ENCODE results near the gene TMEM170A. TPM values are rescaled to one million over a fixed set of nuclear protein-coding genes. Genes with fewer than 3 reads are reported as not detected.
A peak's percentile ranks its signal among the peaks of the same experiment; 100 is the strongest.

The TMEM170A gene
- total and polyA plus RNA-seq, 2 of the 13 experiments (the other 11 are each of a cell fraction or from before 2014, with no cell fraction given), result 35.7 to 39.7 TPM

GRCh38 chr16:75464122-75464918, at the start of gene TMEM170A (continued):
- no peak for TF ChIP-seq ZNF180 (CRISPR knock-in tag; IDR thresholded peaks at IDR 0.05; ENCODE audit: borderline replicate concordance, low read depth)
- TF ChIP-seq ZBTB7A (CRISPR knock-in tag; IDR thresholded peaks at IDR 0.05), result peak; percentile 85
- peak; percentile 96 to 98 for TF ChIP-seq POLR2A (IDR thresholded peaks at IDR 0.05; ENCODE audit: insufficient read depth in 1 of 2, low read depth in 2 of 2, low read length in 2 of 2)
- no peak; the same call in 1 of the 2 replicates for TF ChIP-seq MAFG (CRISPR knock-in tag; IDR thresholded peaks at IDR 0.05)
- TF ChIP-seq AGO1 (IDR thresholded peaks at IDR 0.05; ENCODE audit: low read depth, low read length, poor library complexity, severe bottlenecking), result no peak
- peak; percentile 54; the same call in 1 of the 2 replicates for TF ChIP-seq ZNF644 (CRISPR knock-in tag; IDR thresholded peaks at IDR 0.05; ENCODE audit: low read depth)
- peak; percentile 17; the same call in 1 of the 2 replicates for TF ChIP-seq ZNF142 (CRISPR knock-in tag; IDR thresholded peaks at IDR 0.05)
- TF ChIP-seq ZNF839 (CRISPR knock-in tag; IDR thresholded peaks at IDR 0.05; ENCODE audit: borderline replicate concordance), result no peak
- 0 out of 2 replicates have a peak, but pooled peaks have one; percentile 70 for TF ChIP-seq PLSCR1 (CRISPR knock-in tag; IDR thresholded peaks at IDR 0.05; ENCODE audit: borderline replicate concordance)
- TF ChIP-seq ZBTB8A (CRISPR knock-in tag; IDR thresholded peaks at IDR 0.05; ENCODE audit: borderline replicate concordance, low read depth), result no peak
- peak; percentile 72; the same call in 1 of the 2 replicates for TF ChIP-seq PPARG (CRISPR knock-in tag; conservative IDR thresholded peaks at IDR 0.05)
- TF ChIP-seq ZC3H13 (CRISPR knock-in tag; IDR thresholded peaks at IDR 0.05), result peak; percentile 90
- TF ChIP-seq PBX3 (CRISPR knock-in tag; IDR thresholded peaks at IDR 0.05; ENCODE audit: borderline replicate concordance), result peak; percentile 21; the same call in 1 of the 2 replicates
- no peak for TF ChIP-seq NR3C1 (CRISPR knock-in tag; IDR thresholded peaks at IDR 0.05)
- TF ChIP-seq FOXP4 (CRISPR knock-in tag; IDR thresholded peaks at IDR 0.05), result peak; percentile 77
- peak; percentile 60 for TF ChIP-seq ZBTB25 (CRISPR knock-in tag; IDR thresholded peaks at IDR 0.05)
- no peak for TF ChIP-seq HNF4G (IDR thresholded peaks at IDR 0.05; ENCODE audit: borderline replicate concordance, low read depth, low read length)
- TF ChIP-seq HNF4G (CRISPR knock-in tag; IDR thresholded peaks at IDR 0.05; ENCODE audit: borderline replicate concordance, low read depth), result no peak
